K562 (cell line): Measurements from ENCODE around the gene CDH6. TPM values are rescaled to one million over a fixed set of nuclear protein-coding genes. Genes with fewer than 3 reads are reported as not detected.

Experiments
- ATAC-seq: fragments of 200-7000 bp; cut with Tn5 transposase; 3 replicates; pipeline ENCODE4 v1.9.1; 2020; ENCODE audit warnings: moderate library complexity
- BruUV-seq: library from RNA; stranded (reverse); fragments of 400-500 nt; replicated peaks from 2 replicates; lab custom pipeline; 2021; lab: Mats Ljungman, UMichigan
- CTCF ChIA-PET: fragments of 300-600 bp; formaldehyde crosslinking; extraction: SDS; loops from one replicate; lab custom pipeline; 2021; ENCODE audit warnings: low intra/inter-chr PET ratio; lab: Yijun Ruan, JAX
- POLR2A ChIA-PET: fragments of 300-600, 350-650 bp; sonication (Branson Sonifier 250); formaldehyde crosslinking; extraction: SDS; loops from one replicate; lab custom pipeline; 2021; ENCODE audit warnings: antibody characterized with exemption, inconsistent platforms; lab: Yijun Ruan, JAX
- DNase-seq, 4 experiments: peaks; one replicate each; pipeline versions ENCODE4 v3.0.0 to v3.0.0-alpha.2; 2011 to 2018; ENCODE audit warnings: low spot score in 3 of 4, mixed read lengths in 3 of 4; ENCODE audit errors: extremely low read depth in 1 of 4
- FAIRE-seq: peaks from 2 replicates; lab custom pipeline; 2011; peaks lifted over from hg19 to GRCh38; lab: Jason Lieb, UNC
- H2AFZ ChIP-seq: 2 replicates; pipeline ENCODE4 v1.6.0; 2011; ENCODE audit warnings: low read depth, low read length, control low read depth, inconsistent platforms
- H3K27ac ChIP-seq: fragments of 200-600 bp; 3 replicates; pipeline ENCODE4 v1.8.0; 2011; ENCODE audit warnings: low read depth, mild to moderate bottlenecking, control low read depth, inconsistent platforms, low read length, moderate library complexity, mixed read lengths; ENCODE audit errors: extremely low read depth
- H3K27me3 ChIP-seq, 2 experiments: fragments of 300-600 bp in 1 of 2; 2 replicates in 1 of 2; 3 replicates in 1 of 2; pipeline versions ENCODE4 v1.6.0 to v1.8.0; 2011; ENCODE audit warnings: inconsistent platforms in 2 of 2, low read length in 2 of 2, mild to moderate bottlenecking in 1 of 2, mixed read lengths in 1 of 2, moderate library complexity in 1 of 2; ENCODE audit not compliant: control insufficient read depth in 2 of 2, insufficient read depth in 2 of 2
- H3K36me3 ChIP-seq: fragments of 300-600 bp; 3 replicates; pipeline ENCODE4 v1.8.0; 2011; ENCODE audit warnings: mild to moderate bottlenecking, low read length, inconsistent platforms; ENCODE audit not compliant: control insufficient read depth, insufficient read depth
- H3K4me1 ChIP-seq, 2 experiments: fragments of 200-600 bp in 1 of 2; replicated peaks in 1 of 2; 2 replicates in 1 of 2; 3 replicates in 1 of 2; pipeline versions ENCODE4 v1.5.1 to v1.8.0; 2011; ENCODE audit warnings: inconsistent platforms in 2 of 2, low read length in 2 of 2, mild to moderate bottlenecking in 1 of 2, mixed read lengths in 1 of 2, moderate library complexity in 1 of 2; ENCODE audit not compliant: control insufficient read depth in 2 of 2, insufficient read depth in 2 of 2
- H3K4me2 ChIP-seq: 2 replicates; pipeline ENCODE4 v1.6.1; 2011; ENCODE audit warnings: low read length, control low read depth, inconsistent platforms, mixed read lengths; ENCODE audit not compliant: insufficient read depth
- H3K4me3 ChIP-seq: fragments of 200-600 bp; sonication (generic), shearing (Covaris generic); 2 replicates; pipeline ENCODE4 v1.5.1; 2016; ENCODE audit warnings: control low read depth, inconsistent platforms
- H3K79me2 ChIP-seq: fragments of 200-600 bp; 3 replicates; pipeline ENCODE4 v1.8.0; 2011; ENCODE audit warnings: low read length, inconsistent platforms; ENCODE audit not compliant: control insufficient read depth, insufficient read depth
- H3K9ac ChIP-seq, 2 experiments: 2 replicates each; pipeline versions ENCODE4 v1.6.0 to v1.6.1; 2011; ENCODE audit warnings: low read depth in 2 of 2, low read length in 2 of 2, control low read depth in 1 of 2, inconsistent platforms in 1 of 2, mild to moderate bottlenecking in 1 of 2, mixed read lengths in 1 of 2; ENCODE audit not compliant: insufficient read depth in 1 of 2
- H3K9me1 ChIP-seq: one replicate; pipeline ENCODE4 v1.6.0; 2011; ENCODE audit warnings: inconsistent platforms, mild to moderate bottlenecking, low read length, moderate library complexity; ENCODE audit not compliant: control insufficient read depth, insufficient read depth
- H3K9me3 ChIP-seq: replicated peaks from 2 replicates; pipeline ENCODE4 v1.5.1; 2011; ENCODE audit warnings: low read depth, low read length, inconsistent platforms; ENCODE audit not compliant: control insufficient read depth, insufficient read depth
- H4K20me1 ChIP-seq: replicated peaks from 2 replicates; pipeline ENCODE4 v1.6.1; 2011; ENCODE audit warnings: low read length, inconsistent platforms, mixed read lengths; ENCODE audit not compliant: control insufficient read depth, insufficient read depth
- BMI1 ChIP-seq: fragments of 150-350 bp; IDR thresholded peaks from 2 replicates; pipeline ENCODE4 v1.6.1; 2014; ENCODE audit warnings: low read length
- CBX1 ChIP-seq: sonication (generic); IDR thresholded peaks from 2 replicates; pipeline ENCODE4 v1.6.1; 2016; ENCODE audit warnings: antibody characterized with exemption, low read depth, mild to moderate bottlenecking
- HDAC1 ChIP-seq, 2 experiments: fragments of 450-650 bp; IDR thresholded peaks; 2 replicates each; pipeline ENCODE4 v1.6.1; 2016 to 2017; ENCODE audit warnings: inconsistent platforms in 1 of 2, mild to moderate bottlenecking in 1 of 2, moderate library complexity in 1 of 2
- HMGN3 ChIP-seq: IDR thresholded peaks from 2 replicates; pipeline ENCODE4 v1.6.1; 2011; ENCODE audit warnings: borderline replicate concordance, low read depth, mild to moderate bottlenecking, mixed read lengths, low read length; ENCODE audit not compliant: insufficient read length; ENCODE audit errors: extremely low read depth
- IRF9 ChIP-seq: fragments of 450-650 bp; IDR thresholded peaks from 2 replicates; pipeline ENCODE4 v1.6.1; 2016; ENCODE audit warnings: missing biosample characterization, missing genetic modification characterization
- POLR3A ChIP-seq: IDR thresholded peaks from 2 replicates; pipeline ENCODE4 v1.6.1; 2011; ENCODE audit warnings: borderline replicate concordance, mild to moderate bottlenecking, moderate library complexity; ENCODE audit not compliant: insufficient read length, insufficient read depth; ENCODE audit errors: extremely low read depth
- SRSF1 ChIP-seq: fragments of 200-400 bp; formaldehyde crosslinking; IDR thresholded peaks from 2 replicates; pipeline ENCODE4 v1.6.1; 2017; ENCODE audit warnings: mild to moderate bottlenecking, low read depth, low read length, moderate library complexity
- YY1 ChIP-seq, 3 experiments: IDR thresholded peaks; 2 replicates each; pipeline ENCODE4 v1.6.1; 2011; ENCODE audit warnings: low read length in 2 of 3, mild to moderate bottlenecking in 2 of 3, moderate library complexity in 2 of 3, borderline replicate concordance in 1 of 3, control low read depth in 1 of 3, low read depth in 1 of 3; ENCODE audit not compliant: insufficient read depth in 3 of 3, insufficient replicate concordance in 2 of 3, control insufficient read depth in 1 of 3, insufficient read length in 1 of 3; ENCODE audit errors: extremely low read depth in 1 of 3
- ZNF146 ChIP-seq: IDR thresholded peaks from one replicate; pipeline ENCODE4 v1.6.1; 2018; ENCODE audit warnings: missing compliant biosample characterization; ENCODE audit not compliant: unreplicated experiment
- ZNF217 ChIP-seq: sonication (generic); formaldehyde crosslinking; IDR thresholded peaks from 2 replicates; pipeline ENCODE4 v1.8.0; 2022; ENCODE audit warnings: mild to moderate bottlenecking, missing genetic modification reagents
- ZNF583 ChIP-seq: fragments of 250-450 bp; sonication (Bioruptor Pico); IDR thresholded peaks from 2 replicates; pipeline ENCODE4 v1.4.0; 2020
- WGBS: fragments of 100-300 bp; shearing (Covaris generic); methylation state at CpG from one replicate; pipeline ENCODE4 v1.1.6; 2016; ENCODE audit warnings: low coverage, mixed read lengths; ENCODE audit not compliant: insufficient coverage; ENCODE audit errors: missing lambda C conversion rate; 5-methylcytosine and 5-hydroxymethylcytosine counted together
- in situ Hi-C: fragments of 300-500 bp; cut with MboI; formaldehyde crosslinking; loops from 4 replicates; pipeline ENCODE4 v1.15.0; 2018; ENCODE audit warnings: inconsistent platforms, mixed read lengths
- intact Hi-C: fragments of 100-400 bp; cut with micrococcal nuclease; formaldehyde crosslinking; loops from 2 replicates; pipeline ENCODE4 v1.14.2; 2022
- polyA plus RNA-seq, 8 experiments: library from polyadenylated mRNA; depleted of rRNA in 4 of 8; stranded (reverse) in 5 of 8; unstranded in 3 of 8; fragments of >200 nt; fragmentation: Nextera tagmentation in 2 of 8; fragmentation: Illumina TruSeq in 1 of 8; extraction: Ambion mirVana in 2 of 8; extraction: Trizol in 1 of 8; gene quantifications; 2 replicates each; pipeline versions ENCODE4 v1.2.1 to v1.2.3, GENCODE V29; 2011 to 2014; ENCODE audit warnings: inconsistent platforms in 1 of 8, missing spikeins in 1 of 8
- total RNA-seq, 7 experiments: library from RNA; depleted of rRNA in 6 of 7; stranded (reverse); fragments of >200 nt in 6 of 7; fragmentation: Illumina TruSeq in 2 of 7; extraction: Trizol in 2 of 7; gene quantifications; 2 replicates each; pipeline versions ENCODE4 v1.2.1 to v1.2.3, GENCODE V29; 2011 to 2021; ENCODE audit warnings: low replicate concordance in 1 of 7
- TF ChIP-seq, protein P1 (sequence below): fragments of 450-650 bp; IDR thresholded peaks from 2 replicates; pipeline ENCODE4 v1.6.1; 2016; ENCODE audit warnings: antibody characterized with exemption

The CDH6 gene
- total and polyA plus RNA-seq, 9 of the 15 experiments (the other 6 are each of a cell fraction or from before 2014, with no cell fraction given), result not detected

DNA sequence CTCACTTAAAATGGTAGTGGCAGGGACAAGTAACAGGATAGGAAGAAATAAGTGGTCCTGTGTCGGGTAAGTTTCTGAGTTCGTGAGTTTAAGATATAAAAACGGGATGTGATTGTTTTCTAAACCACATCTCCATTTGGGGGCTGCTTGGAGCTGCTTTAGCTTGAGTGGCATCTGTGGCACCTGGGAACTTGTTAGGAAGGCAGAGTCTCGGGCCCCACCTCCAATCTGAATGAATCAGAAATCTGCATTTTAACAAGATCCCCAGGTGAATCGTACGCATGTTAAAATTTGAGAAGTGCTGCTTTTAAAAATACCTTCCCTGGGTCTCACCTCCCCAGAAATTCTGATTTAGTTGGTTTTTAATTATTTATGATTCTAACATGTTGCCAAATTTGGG lies 78.1 kb downstream of the CDH6 start:
- FAIRE-seq (no peak), DNase-seq (no peak), ATAC-seq (no peak)
- Histone ChIP-seq H2AFZ (no peak overlapping the region), H3K9ac (no peak overlapping the region), H3K4me2 (no peak overlapping the region), H4K20me1 (no peaks in the 10 kb centered on the region), H3K9me1 (no peaks in the 10 kb centered on the region), H3K36me3 (no peaks in the 10 kb centered on the region), H3K27me3 (no peaks in the 10 kb centered on the region), H3K4me1 (no peaks in the 10 kb centered on the region), H3K9me3 (no peaks in the 10 kb centered on the region), H3K27ac (no peak overlapping the region), H3K79me2 (no peaks in the 10 kb centered on the region), H3K4me3 (no peak overlapping the region)
- POLR2A ChIA-PET, result no interaction called here
- intact Hi-C loops, result no loop called here
- CTCF ChIA-PET, result no interaction called here
- 4% methylated on average over 6 of the region's 6 CpGs for WGBS
- TF ChIP-seq YY1 (IDR thresholded peaks at IDR 0.05; ENCODE audit: borderline replicate concordance in 1 of 3, control insufficient read depth in 1 of 3, extremely low read depth in 1 of 3, insufficient read depth in 3 of 3, insufficient read length in 1 of 3, insufficient replicate concordance in 2 of 3, low read depth in 1 of 3, low read length in 2 of 3), result no peak
- no peak for TF ChIP-seq POLR3A
- no peak for TF ChIP-seq ZNF583 (CRISPR knock-in tag)
- no peak for TF ChIP-seq CBX1
- in situ Hi-C loops, result no loop called here
- BruUV-seq, result no TSS peak

DNA sequence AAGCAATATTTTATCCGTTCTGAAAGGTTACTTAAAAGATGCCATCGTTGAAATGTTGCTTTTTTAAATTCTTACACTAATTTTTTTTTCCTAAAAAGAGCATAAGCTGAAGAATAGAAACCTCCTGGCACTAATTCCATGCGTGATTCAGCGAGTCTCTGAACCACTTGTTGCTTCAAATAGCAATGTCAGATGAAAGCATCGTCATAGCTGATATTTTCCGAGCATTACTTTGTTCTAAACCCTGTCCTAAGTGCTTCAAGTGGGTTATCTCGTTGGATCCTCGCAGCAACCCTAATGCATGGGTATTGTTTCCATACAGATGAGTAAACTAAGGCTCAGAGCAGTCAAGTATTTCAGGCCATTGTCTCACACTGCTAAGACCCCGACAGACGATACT lies 79.7 kb downstream of the CDH6 start:
- ATAC-seq (no peak), FAIRE-seq (peak; percentile 64), DNase-seq (no peak)
- Histone ChIP-seq H3K9ac (no peak overlapping the region), H3K9me3 (no peaks in the 10 kb centered on the region), H3K36me3 (no peaks in the 10 kb centered on the region), H3K9me1 (no peaks in the 10 kb centered on the region), H3K4me2 (no peak overlapping the region), H3K27ac (no peak overlapping the region), H3K79me2 (no peaks in the 10 kb centered on the region), H3K27me3 (no peaks in the 10 kb centered on the region), H3K4me1 (no peaks in the 10 kb centered on the region), H3K4me3 (no peak overlapping the region), H2AFZ (no peak overlapping the region; the same call in 1 of the 2 replicates), H4K20me1 (no peaks in the 10 kb centered on the region)
- no TSS peak for BruUV-seq
- POLR2A ChIA-PET, result no interaction called here
- CTCF ChIA-PET, result no interaction called here
- intact Hi-C loops (no loop called here), in situ Hi-C loops (no loop called here)
- WGBS, result 0% methylated on average over 10 of the region's 10 CpGs
- no peak for TF ChIP-seq HMGN3
- TF ChIP-seq ZNF146, result no peak
- no peak for TF ChIP-seq SRSF1
- TF ChIP-seq BMI1, result no peak
- TF ChIP-seq HDAC1 (IDR thresholded peaks at IDR 0.05), result no peak
- TF ChIP-seq ZNF217 (CRISPR knock-in tag), result no peak
- no peak for TF ChIP-seq IRF9 (tag)
- TF ChIP-seq, protein P1, sequence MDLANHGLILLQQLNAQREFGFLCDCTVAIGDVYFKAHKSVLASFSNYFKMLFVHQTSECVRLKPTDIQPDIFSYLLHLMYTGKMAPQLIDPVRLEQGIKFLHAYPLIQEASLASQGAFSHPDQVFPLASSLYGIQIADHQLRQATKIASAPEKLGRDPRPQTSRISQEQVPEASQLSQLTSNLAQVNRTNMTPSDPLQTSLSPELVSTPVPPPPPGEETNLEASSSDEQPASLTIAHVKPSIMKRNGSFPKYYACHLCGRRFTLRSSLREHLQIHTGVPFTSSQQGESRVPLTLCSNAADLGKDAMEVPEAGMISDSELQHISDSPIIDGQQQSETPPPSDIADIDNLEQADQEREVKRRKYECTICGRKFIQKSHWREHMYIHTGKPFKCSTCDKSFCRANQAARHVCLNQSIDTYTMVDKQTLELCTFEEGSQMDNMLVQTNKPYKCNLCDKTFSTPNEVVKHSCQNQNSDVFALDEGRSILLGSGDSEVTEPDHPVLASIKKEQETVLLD, result no peak
